ENCODE data around the gene FOXK2. TPM values are rescaled to one million over a fixed set of nuclear protein-coding genes. Genes with fewer than 3 reads are reported as not detected.

FOXK2 gene
- polyA plus RNA-seq, 6 donors from 2014 or later = 2.5 to 6.0 (median 4.4) TPM

DNA sequence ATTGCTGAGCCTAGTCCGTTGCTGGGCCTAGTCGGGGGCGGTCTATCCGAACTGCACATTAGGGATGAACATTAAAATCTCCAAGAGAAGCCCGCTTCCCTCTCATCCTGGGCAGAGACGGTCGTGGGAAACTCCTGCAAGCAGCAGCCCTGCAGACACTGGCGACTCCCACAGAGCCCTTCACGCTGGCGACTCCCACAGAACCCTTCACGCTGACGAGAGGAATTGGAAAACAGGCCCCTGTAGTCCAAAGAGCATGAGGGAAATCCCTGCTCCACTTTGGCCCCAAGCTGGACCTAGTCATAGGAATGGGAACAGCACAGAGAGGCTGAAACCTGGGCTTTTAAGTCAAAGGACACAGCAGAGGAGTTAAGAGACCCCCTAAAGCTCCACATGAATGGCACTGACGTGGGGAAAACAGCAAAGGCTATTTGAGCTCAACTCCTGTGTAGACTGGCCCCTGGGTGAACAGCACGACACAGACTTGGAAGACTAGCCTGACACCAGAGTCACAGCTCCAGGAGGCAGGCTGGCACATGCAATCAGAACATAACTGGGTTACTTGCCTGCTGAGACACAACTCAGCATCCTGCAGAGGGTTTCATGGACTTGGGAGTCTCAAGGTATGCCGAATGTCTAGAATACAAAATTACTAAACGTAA, 86.5 kb downstream of the FOXK2 start:
- ATAC-seq (ENCODE audit: low read depth in 2 of 2) (no peak), DNase-seq (no peak)
- Mint-ChIP-seq H3K27me3 (no peaks in the 10 kb centered on the region), H3K36me3 (peaks cover 19 to 25% of the 10 kb centered on the region in 2 donors), H3K4me1 (peaks cover 0 to 12% (median 3%) of the 10 kb centered on the region in 3 donors), H3K9me3 (no peaks in the 10 kb centered on the region), H3K4me3 (no peak overlapping the region), H3K27ac (no peak overlapping the region)

GRCh38 chr17:82608816-82609215, 89.3 kb downstream of the FOXK2 start:
- peak overlapping the region in 1 of 6 donors; percentile 53 for H3K27ac Mint-ChIP-seq
- no peak overlapping the region for H3K4me3 Mint-ChIP-seq
- no peaks in the 10 kb centered on the region for H3K27me3 Mint-ChIP-seq
- DNase-seq (no peak), ATAC-seq (ENCODE audit: low read depth in 2 of 2) (no peak)
- H3K4me1 Mint-ChIP-seq = peaks cover 0 to 12% (median 0%) of the 10 kb centered on the region in 3 donors
- no peaks in the 10 kb centered on the region for H3K9me3 Mint-ChIP-seq
- H3K36me3 Mint-ChIP-seq = peaks cover 15 to 19% of the 10 kb centered on the region in 2 donors

DNA sequence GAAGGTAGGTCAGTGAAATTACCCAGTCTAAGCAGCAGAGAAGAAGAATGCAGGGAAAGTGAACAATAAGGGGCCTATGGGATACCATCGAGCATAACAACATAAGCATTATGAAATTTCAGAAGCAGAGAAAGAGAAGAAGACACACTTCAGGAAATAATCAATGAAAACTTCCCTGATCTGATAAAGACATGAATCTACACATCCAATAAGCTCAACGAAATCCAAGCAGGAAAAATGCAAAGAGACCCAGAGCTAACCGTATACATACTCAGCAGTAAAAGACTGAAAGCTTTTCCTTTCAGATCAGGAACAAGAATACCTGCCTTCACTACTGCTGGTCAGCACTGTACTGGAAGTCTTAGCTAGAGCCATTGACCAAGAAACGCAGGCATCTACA, 90.1 kb downstream of the FOXK2 start:
- Mint-ChIP-seq H3K4me1 (peaks cover 0 to 4% (median 0%) of the 10 kb centered on the region in 3 donors), H3K27ac (peak overlapping the region in 1 of 6 donors; percentile 54), H3K4me3 (no peak overlapping the region), H3K9me3 (no peaks in the 10 kb centered on the region), H3K36me3 (peaks cover 9 to 10% of the 10 kb centered on the region in 2 donors), H3K27me3 (no peaks in the 10 kb centered on the region)
- ATAC-seq (ENCODE audit: low read depth in 2 of 2) (no peak), DNase-seq (no peak)

DNA sequence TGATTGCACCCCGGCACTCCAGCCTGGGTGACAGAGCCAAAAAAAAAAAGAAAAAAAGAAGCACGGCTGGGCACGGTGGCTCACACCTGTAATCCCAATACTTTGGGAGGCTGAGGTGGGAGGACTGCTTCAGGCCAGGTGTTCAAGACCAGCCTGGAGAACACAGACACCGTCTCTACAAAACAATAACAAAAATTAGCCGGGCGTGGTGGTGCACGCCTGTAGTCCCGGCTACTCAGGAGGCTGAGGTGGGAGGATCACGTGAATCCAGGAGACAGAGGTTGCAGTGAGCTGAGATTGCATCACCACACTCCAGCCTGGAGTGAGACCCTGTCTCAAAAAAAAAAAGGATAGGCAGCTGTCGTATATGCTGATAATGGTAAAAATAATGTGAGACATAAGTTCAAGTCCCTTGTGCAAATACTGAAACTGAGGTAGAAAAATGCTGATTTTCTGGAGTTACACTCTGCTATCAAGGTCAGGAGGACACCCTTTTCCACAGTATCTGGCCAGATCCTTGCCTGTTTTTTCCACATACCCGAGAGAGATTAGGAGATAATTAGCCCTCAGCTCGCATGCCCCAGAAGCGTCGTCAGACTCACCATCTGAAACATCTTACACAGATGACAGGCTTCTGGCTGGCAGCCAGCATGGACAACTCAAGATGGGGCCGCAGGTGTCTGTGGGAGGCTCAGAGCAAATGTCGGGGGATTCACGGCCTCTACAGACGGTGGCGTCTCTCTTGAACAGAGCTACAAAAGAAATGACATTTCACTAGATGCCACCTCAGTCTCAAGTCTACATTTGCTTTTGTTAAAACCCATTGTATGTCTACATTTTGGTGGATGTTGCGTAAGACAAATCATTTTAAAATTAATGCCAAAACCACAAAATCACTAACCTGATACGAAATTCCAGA, 91.9 kb downstream of the FOXK2 start:
- Mint-ChIP-seq H3K27me3 (no peaks in the 10 kb centered on the region), H3K36me3 (peaks cover 9 to 15% of the 10 kb centered on the region in 2 donors), H3K9me3 (no peaks in the 10 kb centered on the region), H3K4me1 (peaks cover 0 to 3% (median 0%) of the 10 kb centered on the region in 3 donors), H3K27ac (peak overlapping the region in 1 of 6 donors; percentile 42), H3K4me3 (no peak overlapping the region)
- DNase-seq = no peak
- no peak for ATAC-seq (ENCODE audit: low read depth in 2 of 2)

DNA sequence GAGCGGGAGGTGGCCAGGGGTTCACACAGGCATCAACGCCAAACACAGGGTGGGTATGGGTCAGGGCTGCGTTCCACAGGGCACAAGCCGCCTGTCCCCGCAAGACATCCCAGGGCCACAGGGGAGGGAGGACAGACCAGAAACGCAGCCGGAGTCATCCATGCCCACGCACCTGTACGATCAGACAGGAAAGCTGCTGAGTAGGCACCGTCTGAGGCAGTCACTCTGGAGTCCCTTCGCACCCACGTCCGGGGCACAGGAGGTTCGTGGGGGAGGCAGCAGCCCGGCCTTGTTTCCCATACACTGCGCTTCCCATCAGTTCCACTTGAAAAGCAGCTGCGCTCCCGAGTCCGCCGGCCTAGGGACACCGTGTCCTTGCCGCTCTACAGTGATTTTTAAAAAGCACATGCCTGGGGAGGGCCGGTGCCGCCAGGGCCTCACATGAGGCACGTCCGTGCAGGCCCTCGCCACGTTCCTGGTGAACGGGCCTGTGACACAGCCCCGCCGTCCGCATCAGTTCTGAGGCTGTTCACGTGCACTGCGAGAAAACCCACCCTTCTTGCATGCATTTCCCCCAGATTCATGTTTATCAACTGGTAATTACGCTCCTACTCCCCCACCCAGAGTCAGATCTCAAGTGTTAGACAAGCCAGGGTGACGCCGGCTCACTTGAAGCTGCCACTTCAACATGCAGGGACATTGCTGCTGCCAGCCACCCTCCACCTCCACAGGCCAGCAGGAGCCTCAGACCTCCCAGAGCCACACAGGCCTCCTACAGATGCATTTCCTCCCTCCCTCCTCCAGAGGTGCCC, 94.0 kb downstream of the FOXK2 start:
- Mint-ChIP-seq H3K9me3 (no peaks in the 10 kb centered on the region), H3K36me3 (peaks cover 9 to 17% of the 10 kb centered on the region in 2 donors), H3K27me3 (no peaks in the 10 kb centered on the region), H3K4me1 (peaks cover 0 to 3% (median 0%) of the 10 kb centered on the region in 3 donors), H3K27ac (peak overlapping the region in 4 of 6 donors; percentile 5 to 91 (median 52)), H3K4me3 (peak overlapping the region in 1 of 8 donors; percentile 30)
- no peak for ATAC-seq (ENCODE audit: low read depth in 2 of 2)
- no peak for DNase-seq

DNA sequence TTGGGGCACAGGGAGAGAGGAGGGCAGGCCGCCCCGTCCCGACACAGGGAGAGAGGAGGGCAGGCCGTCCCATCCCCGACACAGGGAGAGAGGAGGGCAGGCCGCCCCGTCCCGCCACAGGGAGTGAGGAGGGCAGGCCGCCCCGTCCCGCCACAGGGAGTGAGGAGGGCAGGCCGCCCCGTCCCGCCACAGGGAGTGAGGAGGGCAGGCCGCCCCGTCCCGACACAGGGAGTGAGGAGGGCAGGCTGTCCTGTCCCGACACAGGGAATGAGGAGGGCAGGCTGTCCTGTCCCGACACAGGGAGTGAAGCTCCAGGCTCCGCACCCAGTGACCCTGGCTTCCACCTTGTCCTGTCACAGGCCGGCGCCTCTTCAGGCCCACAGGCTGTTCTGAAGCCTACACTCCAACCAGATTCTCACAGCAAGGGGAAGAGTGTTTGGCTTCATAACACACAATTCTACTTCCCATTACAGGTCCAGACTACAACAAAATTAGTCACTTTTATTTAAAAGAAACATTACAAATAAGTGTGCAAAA, 94.6 kb downstream of the FOXK2 start:
- peaks cover 14 to 23% of the 10 kb centered on the region in 2 donors for H3K36me3 Mint-ChIP-seq
- peak overlapping the region in 2 of 6 donors; percentile 49 to 56 for H3K27ac Mint-ChIP-seq
- no peaks in the 10 kb centered on the region for H3K4me1 Mint-ChIP-seq

DNA sequence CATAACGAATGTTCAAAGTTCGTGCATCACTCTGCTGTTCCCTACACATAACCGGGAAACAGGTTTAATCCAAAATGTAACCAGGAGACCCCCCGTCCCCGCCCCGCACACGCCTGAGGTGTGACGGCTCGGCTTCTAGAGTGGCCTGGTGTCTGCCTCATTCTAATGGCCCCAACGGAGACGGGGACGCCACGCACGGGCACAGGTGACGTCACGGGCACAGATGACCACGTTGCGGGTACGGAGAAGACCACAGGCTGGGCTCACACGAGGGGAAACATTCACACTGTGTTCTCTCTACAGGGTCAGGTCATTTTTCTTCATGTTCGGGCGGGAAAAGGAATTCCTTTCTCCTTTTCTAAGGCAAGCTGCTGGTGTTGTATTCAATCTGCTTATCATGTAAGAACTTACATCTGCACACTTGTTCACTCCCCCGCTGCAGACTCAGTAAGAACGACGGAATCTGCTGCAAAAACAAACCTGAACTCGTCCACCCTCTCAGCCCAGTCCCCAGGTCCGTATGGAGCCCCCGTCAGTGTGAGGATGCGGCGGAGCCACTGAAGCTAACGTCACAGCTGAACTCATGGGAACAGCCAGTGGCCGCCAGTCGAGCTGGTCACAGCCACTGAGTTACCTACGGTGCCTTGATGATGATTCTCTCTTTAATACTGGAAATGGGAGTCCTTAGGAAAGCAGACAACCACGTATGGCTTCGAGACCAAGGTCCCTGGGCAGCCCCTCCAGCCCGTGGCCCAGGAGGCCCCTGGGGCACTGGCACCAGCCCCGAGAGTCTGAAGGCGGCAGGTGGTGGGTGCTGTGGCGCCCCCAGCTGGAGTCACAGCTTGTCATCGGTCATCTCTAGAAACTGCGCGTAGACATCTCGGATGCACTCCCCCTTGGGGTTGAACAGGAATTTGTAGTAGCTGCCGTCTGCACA, 95.8 kb downstream of the FOXK2 start:
- H3K9me3 Mint-ChIP-seq = no peaks in the 10 kb centered on the region
- H3K4me3 Mint-ChIP-seq = no peak overlapping the region
- H3K27me3 Mint-ChIP-seq = no peaks in the 10 kb centered on the region
- H3K36me3 Mint-ChIP-seq = peaks cover 6 to 22% of the 10 kb centered on the region in 2 donors
- no peaks in the 10 kb centered on the region for H3K4me1 Mint-ChIP-seq
- no peak for DNase-seq
- ATAC-seq (ENCODE audit: low read depth in 2 of 2) = no peak
- H3K27ac Mint-ChIP-seq = no peak overlapping the region

More for the DNA sequence above, 94.6 kb downstream of the FOXK2 start:
- ATAC-seq (ENCODE audit: low read depth in 2 of 2) = no peak
- no peaks in the 10 kb centered on the region for H3K27me3 Mint-ChIP-seq
- H3K9me3 Mint-ChIP-seq = no peaks in the 10 kb centered on the region
- peak overlapping the region in 1 of 8 donors; percentile 22 for H3K4me3 Mint-ChIP-seq
- DNase-seq = no peak

GRCh38 chr17:82616021-82616711, 96.6 kb downstream of the FOXK2 start:
- Mint-ChIP-seq H3K9me3 (no peaks in the 10 kb centered on the region), H3K4me1 (no peaks in the 10 kb centered on the region), H3K27me3 (no peaks in the 10 kb centered on the region), H3K4me3 (no peak overlapping the region), H3K27ac (no peak overlapping the region), H3K36me3 (peaks cover 6 to 22% of the 10 kb centered on the region in 2 donors)
- ATAC-seq (ENCODE audit: low read depth in 2 of 2) (no peak), DNase-seq (no peak)

DNA sequence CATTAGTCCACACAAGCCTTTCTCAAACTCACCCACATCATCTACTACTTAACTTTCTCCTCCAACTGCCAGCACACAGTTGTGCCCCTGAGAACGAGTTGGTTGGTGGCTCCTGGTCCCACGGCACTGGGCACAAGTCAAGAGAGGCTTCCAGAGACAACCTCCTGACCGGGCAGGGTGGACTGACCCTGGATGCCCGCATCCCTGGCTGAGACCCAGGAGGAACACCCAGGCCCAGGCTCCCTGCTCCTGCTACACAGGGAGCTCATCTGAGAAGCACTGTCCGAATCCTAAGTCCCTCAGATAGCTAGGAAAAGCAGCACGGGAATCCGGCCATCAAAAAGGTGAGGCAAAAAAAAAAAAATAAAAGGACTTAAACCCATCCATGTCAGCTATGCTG, 99.7 kb downstream of the FOXK2 start:
- no peaks in the 10 kb centered on the region for H3K4me1 Mint-ChIP-seq
- no peak for DNase-seq
- H3K27me3 Mint-ChIP-seq = no peaks in the 10 kb centered on the region
- H3K36me3 Mint-ChIP-seq = peaks cover 11 to 28% of the 10 kb centered on the region in 2 donors
- no peaks in the 10 kb centered on the region for H3K9me3 Mint-ChIP-seq
- no peak overlapping the region for H3K4me3 Mint-ChIP-seq
- no peak for ATAC-seq (ENCODE audit: low read depth in 2 of 2)
- peak overlapping the region in 1 of 6 donors; percentile 66 for H3K27ac Mint-ChIP-seq

DNA sequence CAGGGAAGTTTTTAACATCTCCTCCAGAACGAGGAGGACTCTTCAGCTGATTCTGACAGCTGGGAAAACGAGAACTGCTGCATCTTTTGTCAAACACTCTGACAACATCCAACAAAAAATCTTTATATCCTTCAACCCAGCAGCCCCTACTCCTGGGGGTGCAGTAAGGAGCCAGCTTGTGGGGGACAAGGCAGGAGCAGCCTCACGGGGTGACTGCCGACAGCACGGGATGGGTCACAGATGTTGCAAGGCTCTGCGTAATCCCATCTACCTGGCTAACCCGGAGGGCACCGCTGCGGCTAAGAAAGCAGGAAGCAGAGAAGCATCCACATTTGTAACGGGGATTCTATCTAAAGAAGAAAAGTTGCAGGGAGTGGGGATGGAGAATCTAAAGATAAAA, 100.1 kb downstream of the FOXK2 start:
- no peak for ATAC-seq (ENCODE audit: low read depth in 2 of 2)
- H3K36me3 Mint-ChIP-seq = peaks cover 11 to 29% of the 10 kb centered on the region in 2 donors

GRCh38 chr17:82623707-82624106, 104.2 kb downstream of the FOXK2 start:
- H3K9me3 Mint-ChIP-seq = peaks cover 0 to 2% (median 0%) of the 10 kb centered on the region in 7 donors
- H3K4me1 Mint-ChIP-seq = peaks cover 6 to 10% (median 8%) of the 10 kb centered on the region in 3 donors
- H3K4me3 Mint-ChIP-seq = no peak overlapping the region
- DNase-seq (no peak), ATAC-seq (ENCODE audit: low read depth in 2 of 2) (no peak)
- no peaks in the 10 kb centered on the region for H3K27me3 Mint-ChIP-seq
- peaks cover 13 to 27% of the 10 kb centered on the region in 2 donors for H3K36me3 Mint-ChIP-seq
- H3K27ac Mint-ChIP-seq = peak overlapping the region in 2 of 6 donors; percentile 25 to 47

More for the DNA sequence above, 100.1 kb downstream of the FOXK2 start:
- Mint-ChIP-seq H3K9me3 (no peaks in the 10 kb centered on the region), H3K4me3 (no peak overlapping the region), H3K27ac (no peak overlapping the region), H3K27me3 (no peaks in the 10 kb centered on the region), H3K4me1 (no peaks in the 10 kb centered on the region)
- DNase-seq = no peak
